H1 (cell line): ENCODE measurements around the gene ARMC10. TPM values are rescaled to one million over a fixed set of nuclear protein-coding genes. Genes with fewer than 3 reads are reported as not detected.

Experiments
- KDM4A ChIP-seq: IDR thresholded peaks from one replicate; pipeline ENCODE4 v1.7.1; 2012; ENCODE audit warnings: low read depth, mild to moderate bottlenecking, moderate library complexity, low read length, inconsistent platforms; ENCODE audit not compliant: severe bottlenecking
- RAD21 ChIP-seq, 2 experiments: IDR thresholded peaks in 1 of 2; conservative IDR thresholded peaks in 1 of 2; 2 replicates each; pipeline ENCODE4 v1.6.1; 2011; ENCODE audit warnings: low read depth in 2 of 2, low read length in 2 of 2, improper control_type of control experiment in 1 of 2, inconsistent platforms in 1 of 2, mild to moderate bottlenecking in 1 of 2, moderate library complexity in 1 of 2
- SIN3A ChIP-seq, 2 experiments: IDR thresholded peaks in 1 of 2; conservative IDR thresholded peaks in 1 of 2; 2 replicates each; pipeline ENCODE4 v1.6.1; 2011 to 2012; ENCODE audit warnings: low read length in 2 of 2, improper control_type of control experiment in 1 of 2, low read depth in 1 of 2, mild to moderate bottlenecking in 1 of 2
- polyA plus RNA-seq, 7 experiments: library from polyadenylated mRNA; depleted of rRNA in 3 of 7; stranded (reverse) in 5 of 7; unstranded in 2 of 7; fragments of >200 nt in 5 of 7; fragments of 200-250 nt in 2 of 7; gene quantifications; 1 replicate in 5 of 7; 2 replicates in 1 of 7; 4 replicates in 1 of 7; pipeline versions ENCODE4 v1.2.1 to v1.2.3, GENCODE V29; 2011 to 2013; ENCODE audit warnings: missing spikeins in 2 of 7, mixed read lengths in 2 of 7
- total RNA-seq: library from RNA; stranded (reverse); fragmentation: NEBNext Ultra II Directional; extraction: Animal tissue kit (Norgen Biotek cat#: 25700); gene quantifications from 2 replicates; pipeline ENCODE4 v1.2.1, GENCODE V29; 2021

ARMC10 gene
- total and polyA plus RNA-seq, 2 of the 8 experiments (the other 6 are each of a cell fraction or from before 2014, with no cell fraction given), result 16.4 to 44.3 TPM

DNA sequence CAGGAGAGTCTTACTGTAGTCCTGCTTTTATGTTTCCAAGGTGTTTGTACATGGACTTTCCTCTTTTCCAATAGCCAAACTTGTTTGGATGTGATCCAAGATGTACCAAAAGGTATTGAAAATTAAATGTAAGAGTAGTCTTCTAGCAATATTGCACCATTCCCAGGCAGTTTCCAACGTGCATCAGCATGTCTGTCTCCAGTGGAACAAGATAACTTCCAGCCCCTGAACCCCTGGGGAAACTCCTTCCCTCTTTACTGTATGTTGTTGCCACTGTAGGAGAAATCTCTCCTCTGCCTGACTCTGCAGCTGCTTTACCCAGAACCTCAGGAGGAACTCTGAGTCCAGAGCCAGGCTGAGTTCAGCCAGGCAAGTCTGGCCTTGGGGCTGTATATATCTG lies 18.5 kb downstream of the ARMC10 start (continued):
- TF ChIP-seq SIN3A (conservative IDR thresholded peaks at IDR 0.05 in 1 of 2, IDR thresholded peaks at IDR 0.05 in 1 of 2; ENCODE audit: low read depth in 1 of 2, low read length in 2 of 2) (no peak), KDM4A (no peak), RAD21 (IDR thresholded peaks at IDR 0.05 in 1 of 2, conservative IDR thresholded peaks at IDR 0.05 in 1 of 2; ENCODE audit: low read depth in 2 of 2, low read length in 2 of 2) (no peak)
- TF ChIP-seq, all 59 proteins: peak for 0
